OCI-LY1 (cell line): Measurements from ENCODE around the gene ROBO1.

Experiments
- H2AFZ ChIP-seq: fragments of 200-600 bp; sonication (generic), shearing (Covaris generic); 2 replicates; pipeline ENCODE4 v1.6.0; 2014; ENCODE audit warnings: antibody characterized with exemption, mild to moderate bottlenecking, low read length
- H3F3A ChIP-seq: fragments of 200-600 bp; sonication (generic), shearing (Covaris generic); 2 replicates; pipeline ENCODE4 v1.6.0; 2014; ENCODE audit warnings: mild to moderate bottlenecking, antibody characterized with exemption, low read length, moderate library complexity; ENCODE audit not compliant: insufficient read depth
- H3K27ac ChIP-seq: fragments of 200-600 bp; sonication (generic); 2 replicates; pipeline ENCODE4 v1.5.1; 2014; ENCODE audit warnings: low read length, mixed run types, mild to moderate bottlenecking, low read depth; ENCODE audit not compliant: poor library complexity, severe bottlenecking
- H3K27me3 ChIP-seq: fragments of 200-600 bp; sonication (generic); 2 replicates; pipeline ENCODE4 v1.6.0; 2014; ENCODE audit warnings: antibody characterized with exemption, mild to moderate bottlenecking, low read length, moderate library complexity; ENCODE audit not compliant: insufficient read depth
- H3K36me3 ChIP-seq: fragments of 200-600 bp; sonication (generic); 2 replicates; pipeline ENCODE4 v1.6.1; 2014; ENCODE audit warnings: mild to moderate bottlenecking, antibody characterized with exemption, low read length, moderate library complexity, mixed read lengths; ENCODE audit not compliant: insufficient read depth
- H3K4me1 ChIP-seq: fragments of 200-600 bp; sonication (generic); 2 replicates; pipeline ENCODE4 v1.5.1; 2014; ENCODE audit warnings: mild to moderate bottlenecking, low read length, moderate library complexity; ENCODE audit not compliant: insufficient read depth, severe bottlenecking
- H3K4me2 ChIP-seq: fragments of 200-600 bp; sonication (generic), shearing (Covaris generic); 2 replicates; pipeline ENCODE4 v1.6.1; 2014; ENCODE audit warnings: low read length
- H3K4me3 ChIP-seq: fragments of 200-600 bp; sonication (generic); 2 replicates; pipeline ENCODE4 v1.5.1; 2014; ENCODE audit warnings: low read length, low read depth, mild to moderate bottlenecking, mixed read lengths; ENCODE audit not compliant: poor library complexity, severe bottlenecking
- H3K79me2 ChIP-seq: fragments of 200-600 bp; shearing (Covaris generic); 2 replicates; pipeline ENCODE4 v1.6.1; 2016; ENCODE audit warnings: mixed run types, low read length, mixed read lengths; ENCODE audit not compliant: insufficient read depth
- H3K9ac ChIP-seq: fragments of 200-600 bp; sonication (generic), shearing (Covaris generic); 2 replicates; pipeline ENCODE4 v1.6.1; 2014; ENCODE audit warnings: mild to moderate bottlenecking, low read length, mixed read lengths
- H3K9me2 ChIP-seq: fragments of 200-600 bp; sonication (generic), shearing (Covaris generic); 2 replicates; pipeline ENCODE4 v1.6.1; 2014; ENCODE audit warnings: low read depth, mild to moderate bottlenecking, low read length, mixed read lengths
- H3K9me3 ChIP-seq: fragments of 200-600 bp; shearing (Covaris generic); 2 replicates; pipeline ENCODE4 v1.6.1; 2014; ENCODE audit warnings: low read length, mixed read lengths
- H4K20me1 ChIP-seq: fragments of 200-600 bp; sonication (generic), shearing (Covaris generic); 2 replicates; pipeline ENCODE4 v1.6.0; 2016; ENCODE audit warnings: mild to moderate bottlenecking, low read length; ENCODE audit not compliant: insufficient read depth
- CTCF ChIP-seq: fragments of 200-600 bp; sonication (generic), shearing (Covaris generic); IDR thresholded peaks from 2 replicates; pipeline ENCODE4 v1.5.1; 2017; ENCODE audit warnings: mild to moderate bottlenecking, antibody characterized with exemption, low read length, moderate library complexity, mixed read lengths
- EZH2 ChIP-seq: fragments of 200-600 bp; sonication (generic), shearing (Covaris generic); IDR thresholded peaks from 2 replicates; pipeline ENCODE4 v1.8.0; 2017; ENCODE audit warnings: borderline replicate concordance, mixed run types, mild to moderate bottlenecking, antibody characterized with exemption, low read length, moderate library complexity, mixed read lengths

ROBO1 gene

GRCh38 chr3:78666470-78666800 lies 1101.4 kb downstream of the ROBO1 start:
- Histone ChIP-seq H3K9ac (no peak overlapping the region), H3K79me2 (no peaks in the 10 kb centered on the region), H3K4me1 (no peaks in the 10 kb centered on the region)

GRCh38 chr3:78665776-78666469 lies 1101.9 kb downstream of the ROBO1 start:
- Histone ChIP-seq H3K9me2 (no peaks in the 10 kb centered on the region), H3K9me3 (no peaks in the 10 kb centered on the region), H4K20me1 (no peaks in the 10 kb centered on the region), H3K4me3 (no peak overlapping the region), H3K27ac (no peak overlapping the region), H3K4me2 (no peak overlapping the region), H3K9ac (no peak overlapping the region), H3K36me3 (no peaks in the 10 kb centered on the region), H3K79me2 (no peaks in the 10 kb centered on the region), H3F3A (no peaks in the 10 kb centered on the region), H3K27me3 (no peaks in the 10 kb centered on the region), H3K4me1 (no peaks in the 10 kb centered on the region), H2AFZ (no peak overlapping the region)
- TF ChIP-seq CTCF = no peak
- no peak for TF ChIP-seq EZH2

More at GRCh38 chr3:78666470-78666800, 1101.4 kb downstream of the ROBO1 start:
- Histone ChIP-seq H3K9me3 (no peaks in the 10 kb centered on the region), H3K36me3 (no peaks in the 10 kb centered on the region), H3F3A (no peaks in the 10 kb centered on the region), H3K27me3 (no peaks in the 10 kb centered on the region), H4K20me1 (no peaks in the 10 kb centered on the region), H3K9me2 (no peaks in the 10 kb centered on the region), H3K27ac (no peak overlapping the region), H3K4me2 (no peak overlapping the region), H3K4me3 (no peak overlapping the region), H2AFZ (no peak overlapping the region)
- no peak for TF ChIP-seq EZH2

GRCh38 chr3:78665101-78665500 lies 1102.7 kb downstream of the ROBO1 start:
- Histone ChIP-seq H3K4me3 (no peak overlapping the region), H3K9ac (no peak overlapping the region), H3K9me2 (no peaks in the 10 kb centered on the region), H3K27ac (no peak overlapping the region), H3K4me2 (no peak overlapping the region), H3K4me1 (no peaks in the 10 kb centered on the region), H3K79me2 (no peaks in the 10 kb centered on the region), H2AFZ (no peak overlapping the region), H4K20me1 (no peaks in the 10 kb centered on the region), H3K9me3 (no peaks in the 10 kb centered on the region), H3K27me3 (no peaks in the 10 kb centered on the region), H3K36me3 (no peaks in the 10 kb centered on the region), H3F3A (no peaks in the 10 kb centered on the region)
- TF ChIP-seq EZH2 (no peak), CTCF (no peak)

- no peaks in the 10 kb centered on the region for H3K4me1 ChIP-seq
- no peak overlapping the region for H3K4me2 ChIP-seq
- H3K4me3 ChIP-seq = no peak overlapping the region
- H3K36me3 ChIP-seq = no peaks in the 10 kb centered on the region
- H4K20me1 ChIP-seq = no peaks in the 10 kb centered on the region
- no peaks in the 10 kb centered on the region for H3K9me2 ChIP-seq
- no peaks in the 10 kb centered on the region for H3K9me3 ChIP-seq
- H3K27me3 ChIP-seq = no peaks in the 10 kb centered on the region
- H3K9ac ChIP-seq = no peak overlapping the region
- no peak for TF ChIP-seq EZH2
- TF ChIP-seq CTCF = no peak
- no peaks in the 10 kb centered on the region for H3K79me2 ChIP-seq
- H2AFZ ChIP-seq = no peak overlapping the region
- no peak overlapping the region for H3K27ac ChIP-seq
- no peaks in the 10 kb centered on the region for H3F3A ChIP-seq
Measured at GRCh38 chr3:78660957-78661356, 1106.8 kb downstream of the ROBO1 start.
